ENCODE data around the gene BMS1.
"Not testable (repeated sequence)": the region's sequence is repeated elsewhere in the genome, so short reads cannot be mapped to it uniquely, and the experiment has no call there.

- TF ChIP-seq, protein P1, sequence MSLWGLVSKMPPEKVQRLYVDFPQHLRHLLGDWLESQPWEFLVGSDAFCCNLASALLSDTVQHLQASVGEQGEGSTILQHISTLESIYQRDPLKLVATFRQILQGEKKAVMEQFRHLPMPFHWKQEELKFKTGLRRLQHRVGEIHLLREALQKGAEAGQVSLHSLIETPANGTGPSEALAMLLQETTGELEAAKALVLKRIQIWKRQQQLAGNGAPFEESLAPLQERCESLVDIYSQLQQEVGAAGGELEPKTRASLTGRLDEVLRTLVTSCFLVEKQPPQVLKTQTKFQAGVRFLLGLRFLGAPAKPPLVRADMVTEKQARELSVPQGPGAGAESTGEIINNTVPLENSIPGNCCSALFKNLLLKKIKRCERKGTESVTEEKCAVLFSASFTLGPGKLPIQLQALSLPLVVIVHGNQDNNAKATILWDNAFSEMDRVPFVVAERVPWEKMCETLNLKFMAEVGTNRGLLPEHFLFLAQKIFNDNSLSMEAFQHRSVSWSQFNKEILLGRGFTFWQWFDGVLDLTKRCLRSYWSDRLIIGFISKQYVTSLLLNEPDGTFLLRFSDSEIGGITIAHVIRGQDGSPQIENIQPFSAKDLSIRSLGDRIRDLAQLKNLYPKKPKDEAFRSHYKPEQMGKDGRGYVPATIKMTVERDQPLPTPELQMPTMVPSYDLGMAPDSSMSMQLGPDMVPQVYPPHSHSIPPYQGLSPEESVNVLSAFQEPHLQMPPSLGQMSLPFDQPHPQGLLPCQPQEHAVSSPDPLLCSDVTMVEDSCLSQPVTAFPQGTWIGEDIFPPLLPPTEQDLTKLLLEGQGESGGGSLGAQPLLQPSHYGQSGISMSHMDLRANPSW (CRISPR knock-in tag; IDR thresholded peaks at IDR 0.05; ENCODE audit: borderline replicate concordance), result not testable (repeated sequence)
- TF ChIP-seq POLR2A (IDR thresholded peaks at IDR 0.05; ENCODE audit: insufficient read depth in 1 of 2, low read depth in 2 of 2, low read length in 2 of 2); ARID2 (CRISPR knock-in tag; IDR thresholded peaks at IDR 0.05; ENCODE audit: borderline replicate concordance); ZNF432 (CRISPR knock-in tag; IDR thresholded peaks at IDR 0.05; ENCODE audit: borderline replicate concordance): not testable (repeated sequence)
- TF ChIP-seq, protein P2, sequence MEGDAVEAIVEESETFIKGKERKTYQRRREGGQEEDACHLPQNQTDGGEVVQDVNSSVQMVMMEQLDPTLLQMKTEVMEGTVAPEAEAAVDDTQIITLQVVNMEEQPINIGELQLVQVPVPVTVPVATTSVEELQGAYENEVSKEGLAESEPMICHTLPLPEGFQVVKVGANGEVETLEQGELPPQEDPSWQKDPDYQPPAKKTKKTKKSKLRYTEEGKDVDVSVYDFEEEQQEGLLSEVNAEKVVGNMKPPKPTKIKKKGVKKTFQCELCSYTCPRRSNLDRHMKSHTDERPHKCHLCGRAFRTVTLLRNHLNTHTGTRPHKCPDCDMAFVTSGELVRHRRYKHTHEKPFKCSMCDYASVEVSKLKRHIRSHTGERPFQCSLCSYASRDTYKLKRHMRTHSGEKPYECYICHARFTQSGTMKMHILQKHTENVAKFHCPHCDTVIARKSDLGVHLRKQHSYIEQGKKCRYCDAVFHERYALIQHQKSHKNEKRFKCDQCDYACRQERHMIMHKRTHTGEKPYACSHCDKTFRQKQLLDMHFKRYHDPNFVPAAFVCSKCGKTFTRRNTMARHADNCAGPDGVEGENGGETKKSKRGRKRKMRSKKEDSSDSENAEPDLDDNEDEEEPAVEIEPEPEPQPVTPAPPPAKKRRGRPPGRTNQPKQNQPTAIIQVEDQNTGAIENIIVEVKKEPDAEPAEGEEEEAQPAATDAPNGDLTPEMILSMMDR (CRISPR knock-in tag; IDR thresholded peaks at IDR 0.05), result not testable (repeated sequence)
These were observed 41.1 kb upstream of the BMS1 start for GRCh38 chr10:42741536-42741935.
